Progenitor cell of endocrine pancreas (in vitro differentiated cells): Measurements from ENCODE around the gene TUBA1C. TPM values are rescaled to one million over a fixed set of nuclear protein-coding genes. Genes with fewer than 3 reads are reported as not detected.
A peak's percentile ranks its signal among the peaks of the same experiment; 100 is the strongest.
"Not testable (repeated sequence)": the region's sequence is repeated elsewhere in the genome, so short reads cannot be mapped to it uniquely, and the experiment has no call there.

Experiments
- DNase-seq: peaks from one replicate; pipeline ENCODE4 v3.0.0; 2021; ENCODE audit warnings: low spot score; ENCODE audit not compliant: unreplicated experiment
- H3K27ac Mint-ChIP-seq: 2 replicates; pipeline ENCODE4 v1.8.0; 2021; ENCODE audit warnings: mild to moderate bottlenecking, moderate library complexity, mixed read lengths
- H3K27me3 Mint-ChIP-seq: 2 replicates; pipeline ENCODE4 v1.8.0; 2021; ENCODE audit warnings: mixed read lengths
- H3K36me3 Mint-ChIP-seq: 2 replicates; pipeline ENCODE4 v1.8.0; 2022; ENCODE audit warnings: mixed read lengths; ENCODE audit not compliant: insufficient read depth
- H3K4me1 Mint-ChIP-seq: 2 replicates; pipeline ENCODE4 v1.8.0; 2021; ENCODE audit warnings: low read depth, mixed read lengths
- H3K4me3 Mint-ChIP-seq: 2 replicates; pipeline ENCODE4 v1.8.0; 2021; ENCODE audit warnings: low read depth, mild to moderate bottlenecking, moderate library complexity, mixed read lengths
- H3K9me3 Mint-ChIP-seq: 2 replicates; pipeline ENCODE4 v1.8.0; 2021; ENCODE audit warnings: low read depth, mixed read lengths
- total RNA-seq: library from RNA; stranded (reverse); gene quantifications from 2 replicates; pipeline ENCODE4 v1.2.1, GENCODE V29; 2021
- TF ChIP-seq, protein P1 (sequence below): fragments of 200-600 bp; sonication (generic); IDR thresholded peaks from one replicate; pipeline ENCODE4 v1.5.0; 2021; ENCODE audit warnings: antibody characterized with exemption, mild to moderate bottlenecking; ENCODE audit not compliant: unreplicated experiment

The TUBA1C gene
- total RNA-seq, 1 donor from 2014 or later: 128 TPM

DNA sequence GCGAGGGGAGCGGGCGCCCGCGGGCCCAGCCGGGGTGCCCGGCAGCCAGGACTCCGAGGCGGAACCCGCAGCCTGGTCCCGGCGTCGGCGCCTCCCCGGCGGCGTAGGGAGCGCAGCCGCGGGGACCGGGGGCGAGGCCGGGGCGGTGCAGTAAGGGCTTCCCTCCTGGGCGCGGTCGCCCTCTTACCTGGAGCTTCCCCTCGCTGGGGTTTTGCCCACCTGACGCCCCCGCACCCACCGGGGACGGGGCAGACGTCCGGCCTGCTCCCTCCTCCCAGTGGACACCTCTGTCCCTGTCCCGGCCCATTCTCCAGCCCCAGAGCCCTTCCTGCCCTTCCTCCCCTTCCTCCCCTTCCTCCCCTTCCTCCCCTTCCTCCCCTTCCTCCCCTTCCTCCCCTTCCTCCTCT lies 413 bp upstream of the TUBA1C start:
- peak overlapping the region; percentile 87 for H3K4me3 Mint-ChIP-seq
- H3K4me1 Mint-ChIP-seq: peaks cover 5% of the 10 kb centered on the region
- no peak for DNase-seq
- TF ChIP-seq, protein P1, sequence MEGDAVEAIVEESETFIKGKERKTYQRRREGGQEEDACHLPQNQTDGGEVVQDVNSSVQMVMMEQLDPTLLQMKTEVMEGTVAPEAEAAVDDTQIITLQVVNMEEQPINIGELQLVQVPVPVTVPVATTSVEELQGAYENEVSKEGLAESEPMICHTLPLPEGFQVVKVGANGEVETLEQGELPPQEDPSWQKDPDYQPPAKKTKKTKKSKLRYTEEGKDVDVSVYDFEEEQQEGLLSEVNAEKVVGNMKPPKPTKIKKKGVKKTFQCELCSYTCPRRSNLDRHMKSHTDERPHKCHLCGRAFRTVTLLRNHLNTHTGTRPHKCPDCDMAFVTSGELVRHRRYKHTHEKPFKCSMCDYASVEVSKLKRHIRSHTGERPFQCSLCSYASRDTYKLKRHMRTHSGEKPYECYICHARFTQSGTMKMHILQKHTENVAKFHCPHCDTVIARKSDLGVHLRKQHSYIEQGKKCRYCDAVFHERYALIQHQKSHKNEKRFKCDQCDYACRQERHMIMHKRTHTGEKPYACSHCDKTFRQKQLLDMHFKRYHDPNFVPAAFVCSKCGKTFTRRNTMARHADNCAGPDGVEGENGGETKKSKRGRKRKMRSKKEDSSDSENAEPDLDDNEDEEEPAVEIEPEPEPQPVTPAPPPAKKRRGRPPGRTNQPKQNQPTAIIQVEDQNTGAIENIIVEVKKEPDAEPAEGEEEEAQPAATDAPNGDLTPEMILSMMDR: no peak
- no peaks in the 10 kb centered on the region for H3K9me3 Mint-ChIP-seq
- peak overlapping the region; percentile 98 for H3K27ac Mint-ChIP-seq
- H3K36me3 Mint-ChIP-seq: peaks cover 6% of the 10 kb centered on the region
- H3K27me3 Mint-ChIP-seq: no peaks in the 10 kb centered on the region

DNA sequence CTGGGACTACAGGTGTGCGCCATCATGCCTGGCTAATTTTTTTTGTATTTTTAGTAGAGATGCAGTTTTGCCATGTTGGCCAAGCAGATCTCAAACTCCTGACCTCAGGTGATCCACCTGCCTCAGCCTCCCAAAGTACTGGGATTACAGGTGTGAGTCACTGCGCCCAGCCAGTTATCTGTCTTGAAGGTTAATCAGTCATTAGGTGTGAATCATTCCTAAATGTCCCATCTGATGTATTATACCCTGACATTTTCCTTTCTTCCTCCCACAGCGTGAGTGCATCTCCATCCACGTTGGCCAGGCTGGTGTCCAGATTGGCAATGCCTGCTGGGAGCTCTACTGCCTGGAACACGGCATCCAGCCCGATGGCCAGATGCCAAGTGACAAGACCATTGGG lies 4.3 kb downstream of the TUBA1C start:
- H3K36me3 Mint-ChIP-seq: peaks cover 22% of the 10 kb centered on the region
- H3K4me1 Mint-ChIP-seq, H3K9me3 Mint-ChIP-seq, DNase-seq, H3K27ac Mint-ChIP-seq, H3K27me3 Mint-ChIP-seq, H3K4me3 Mint-ChIP-seq: not testable (repeated sequence)

DNA sequence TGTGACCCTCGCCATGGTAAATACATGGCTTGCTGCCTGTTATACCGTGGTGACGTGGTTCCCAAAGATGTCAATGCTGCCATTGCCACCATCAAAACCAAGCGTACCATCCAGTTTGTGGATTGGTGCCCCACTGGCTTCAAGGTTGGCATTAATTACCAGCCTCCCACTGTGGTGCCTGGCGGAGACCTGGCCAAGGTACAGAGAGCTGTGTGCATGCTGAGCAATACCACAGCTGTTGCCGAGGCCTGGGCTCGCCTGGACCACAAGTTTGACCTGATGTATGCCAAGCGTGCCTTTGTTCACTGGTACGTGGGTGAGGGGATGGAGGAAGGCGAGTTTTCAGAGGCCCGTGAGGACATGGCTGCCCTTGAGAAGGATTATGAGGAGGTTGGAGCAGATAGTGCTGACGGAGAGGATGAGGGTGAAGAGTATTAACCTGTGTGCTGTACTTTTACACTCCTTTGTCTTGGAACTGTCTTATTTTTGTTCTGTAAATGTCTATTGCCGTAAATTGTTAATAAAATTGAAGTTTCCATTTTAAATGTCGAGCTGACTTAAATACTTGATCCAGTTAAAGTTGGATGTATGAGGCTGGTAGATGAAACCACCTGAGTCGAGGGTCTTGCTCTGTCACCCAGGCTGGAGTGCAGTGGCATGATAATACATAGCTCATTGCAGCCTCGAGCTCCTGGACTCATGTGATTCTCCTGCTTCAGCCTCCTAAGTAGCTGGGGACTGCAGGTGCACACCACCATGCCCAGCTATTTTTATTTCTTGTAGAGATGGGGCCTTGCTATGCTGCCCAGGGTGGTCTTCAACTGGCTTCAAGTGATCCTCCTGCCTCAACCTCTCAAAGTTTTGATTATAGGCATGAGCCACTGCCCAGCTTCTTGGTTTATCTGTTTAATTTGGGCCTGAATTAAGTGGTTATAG lies 8.2 kb downstream of the TUBA1C start:
- H3K9me3 Mint-ChIP-seq: no peaks in the 10 kb centered on the region
- H3K4me3 Mint-ChIP-seq: no peak overlapping the region
- DNase-seq: no peak
- H3K4me1 Mint-ChIP-seq: peaks cover 3% of the 10 kb centered on the region
- peaks cover 3% of the 10 kb centered on the region for H3K27me3 Mint-ChIP-seq
- H3K36me3 Mint-ChIP-seq: peaks cover 19% of the 10 kb centered on the region
- TF ChIP-seq, protein P1: no peak
- H3K27ac Mint-ChIP-seq: no peak overlapping the region

DNA sequence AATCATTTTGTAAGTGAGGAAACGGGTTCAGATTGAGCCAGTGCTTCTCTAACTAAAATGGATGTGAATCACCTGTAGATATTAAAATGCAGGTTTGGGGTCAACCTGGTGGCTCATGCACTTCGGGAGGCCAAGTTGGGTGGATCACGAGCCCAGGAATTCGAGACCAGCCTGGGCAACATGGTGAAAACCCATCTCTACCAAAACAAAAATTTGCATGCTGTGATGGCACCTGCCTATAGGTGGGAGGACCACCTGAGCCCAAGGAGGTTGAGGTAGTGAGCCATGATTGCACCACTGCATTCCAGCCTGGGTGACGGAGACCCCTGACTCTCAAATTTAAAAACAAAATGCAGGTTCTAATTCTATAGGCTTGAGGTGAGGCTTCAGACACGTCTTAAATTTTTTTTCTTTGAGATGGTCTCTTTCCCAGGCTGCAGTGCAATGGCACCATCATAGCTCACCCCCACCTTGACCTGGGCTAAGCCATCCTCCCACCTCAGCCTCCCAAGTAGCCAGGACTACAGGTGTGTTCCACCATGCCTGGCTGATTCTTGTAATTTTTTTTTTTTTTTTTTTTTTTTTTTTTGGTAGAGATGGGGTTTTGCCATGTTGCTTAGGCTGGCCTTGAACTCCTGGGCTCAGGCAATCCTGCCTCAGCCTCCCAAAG lies 9.0 kb downstream of the TUBA1C start:
- no peaks in the 10 kb centered on the region for H3K9me3 Mint-ChIP-seq
- peaks cover 3% of the 10 kb centered on the region for H3K27me3 Mint-ChIP-seq
- TF ChIP-seq, protein P1: no peak

DNA sequence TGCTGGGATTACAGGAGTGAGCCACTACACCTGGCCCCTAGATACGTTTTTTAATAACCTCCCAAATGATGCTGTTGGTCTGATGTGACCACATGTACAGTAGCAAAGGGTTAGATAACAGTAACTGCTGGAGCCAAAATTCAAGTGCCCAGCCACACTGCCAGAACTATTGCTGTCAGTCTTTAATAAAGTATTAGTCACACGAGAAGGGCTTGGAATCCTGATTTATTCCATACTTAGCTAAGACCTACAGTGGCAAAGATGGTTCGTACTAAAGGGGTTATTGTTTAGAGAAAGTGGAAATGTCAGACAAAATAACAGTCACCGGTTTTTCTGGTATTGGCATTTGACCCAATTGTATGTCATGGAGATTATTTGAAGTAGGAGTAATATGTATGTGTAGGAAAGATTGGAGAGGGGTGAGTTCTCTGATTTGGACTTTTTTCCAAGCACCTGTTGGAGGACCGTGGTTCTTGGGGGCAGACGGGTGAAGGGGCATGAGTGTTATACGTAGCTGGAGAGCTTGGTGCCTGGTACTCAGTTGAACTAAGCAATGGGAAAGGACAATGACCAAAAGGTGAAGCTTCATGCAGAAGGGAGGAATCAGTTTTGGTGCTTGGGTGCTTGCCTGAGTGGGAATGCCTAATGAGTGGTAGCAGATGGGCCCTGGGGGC lies 9.7 kb downstream of the TUBA1C start:
- H3K27me3 Mint-ChIP-seq: peaks cover 6% of the 10 kb centered on the region
- no peak overlapping the region for H3K4me3 Mint-ChIP-seq
- no peaks in the 10 kb centered on the region for H3K9me3 Mint-ChIP-seq
- TF ChIP-seq, protein P1: no peak
- DNase-seq: no peak
- H3K36me3 Mint-ChIP-seq: peaks cover 16% of the 10 kb centered on the region
- no peak overlapping the region for H3K27ac Mint-ChIP-seq
- no peaks in the 10 kb centered on the region for H3K4me1 Mint-ChIP-seq

More for the DNA sequence above, 9.0 kb downstream of the TUBA1C start:
- peaks cover 17% of the 10 kb centered on the region for H3K36me3 Mint-ChIP-seq
- no peak overlapping the region for H3K27ac Mint-ChIP-seq
- DNase-seq: no peak
- no peaks in the 10 kb centered on the region for H3K4me1 Mint-ChIP-seq
- no peak overlapping the region for H3K4me3 Mint-ChIP-seq
